ENCODE data around the gene RSBN1.

DNA sequence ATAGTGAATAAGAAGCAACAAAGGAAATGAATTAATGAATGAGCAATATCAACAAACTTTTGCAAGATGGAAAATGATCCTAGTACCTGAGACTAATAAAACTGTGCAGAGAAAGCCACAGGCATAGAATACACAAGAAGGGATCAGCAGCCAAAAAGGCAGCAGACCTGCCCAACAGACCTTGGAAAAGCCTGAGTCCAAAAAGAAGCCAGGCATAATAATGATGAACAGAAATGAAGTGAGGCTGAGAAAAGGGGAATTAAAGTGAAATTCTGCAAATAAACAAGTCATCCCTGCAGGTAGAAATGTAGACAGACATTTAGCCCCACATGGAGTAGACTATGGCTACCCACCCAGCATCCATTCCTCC is 42.7 kb downstream of the RSBN1 start:
- TF ChIP-seq, protein P1, sequence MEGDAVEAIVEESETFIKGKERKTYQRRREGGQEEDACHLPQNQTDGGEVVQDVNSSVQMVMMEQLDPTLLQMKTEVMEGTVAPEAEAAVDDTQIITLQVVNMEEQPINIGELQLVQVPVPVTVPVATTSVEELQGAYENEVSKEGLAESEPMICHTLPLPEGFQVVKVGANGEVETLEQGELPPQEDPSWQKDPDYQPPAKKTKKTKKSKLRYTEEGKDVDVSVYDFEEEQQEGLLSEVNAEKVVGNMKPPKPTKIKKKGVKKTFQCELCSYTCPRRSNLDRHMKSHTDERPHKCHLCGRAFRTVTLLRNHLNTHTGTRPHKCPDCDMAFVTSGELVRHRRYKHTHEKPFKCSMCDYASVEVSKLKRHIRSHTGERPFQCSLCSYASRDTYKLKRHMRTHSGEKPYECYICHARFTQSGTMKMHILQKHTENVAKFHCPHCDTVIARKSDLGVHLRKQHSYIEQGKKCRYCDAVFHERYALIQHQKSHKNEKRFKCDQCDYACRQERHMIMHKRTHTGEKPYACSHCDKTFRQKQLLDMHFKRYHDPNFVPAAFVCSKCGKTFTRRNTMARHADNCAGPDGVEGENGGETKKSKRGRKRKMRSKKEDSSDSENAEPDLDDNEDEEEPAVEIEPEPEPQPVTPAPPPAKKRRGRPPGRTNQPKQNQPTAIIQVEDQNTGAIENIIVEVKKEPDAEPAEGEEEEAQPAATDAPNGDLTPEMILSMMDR (IDR thresholded peaks at IDR 0.05): no peak
- no peak for TF ChIP-seq ZFX (IDR thresholded peaks at IDR 0.05; ENCODE audit: borderline replicate concordance)
